Adrenal gland (tissue), 12 donors: ENCODE data around the gene LYRM7. TPM values are rescaled to one million over a fixed set of nuclear protein-coding genes. Genes with fewer than 3 reads are reported as not detected.

Experiments used
- DNase-seq, 7 donors: peaks; one replicate each; pipeline ENCODE4 v3.0.0-alpha.2; 2019 to 2020
- H3K27ac ChIP-seq, 5 donors: fragments of 200-600 bp; sonication (generic) in 4 of 5; 1 replicate in 3 of 5; 2 replicates in 2 of 5; pipeline versions ENCODE4 v1.5.1 to v1.8.0; 2016 to 2020; ENCODE audit warnings: mild to moderate bottlenecking in 1 of 5
- H3K27me3 ChIP-seq: fragments of 200-600 bp; 2 replicates; pipeline ENCODE4 v1.8.0; 2021
- H3K36me3 ChIP-seq, 2 donors: fragments of 200-600 bp; replicated peaks in 1 of 2; 1 replicate in 1 of 2; 2 replicates in 1 of 2; pipeline versions ENCODE4 v1.5.1 to v1.8.0; 2018 to 2022
- H3K4me1 ChIP-seq, 2 donors: fragments of 200-600 bp; replicated peaks in 1 of 2; 1 replicate in 1 of 2; 2 replicates in 1 of 2; pipeline versions ENCODE4 v1.5.1 to v1.8.0; 2018 to 2021
- H3K4me3 ChIP-seq, 4 donors: fragments of 200-600 bp; sonication (generic) in 3 of 4; one replicate each; pipeline ENCODE4 v1.5.1; 2016 to 2018
- H3K9me3 ChIP-seq, 3 donors: fragments of 200-600 bp; sonication (generic) in 1 of 3; replicated peaks in 1 of 3; 1 replicate in 2 of 3; 2 replicates in 1 of 3; pipeline versions ENCODE4 v1.5.1 to v1.8.0; 2016 to 2021
- POLR2A ChIP-seq, 2 donors: fragments of 450-650 bp; IDR thresholded peaks; one replicate each; pipeline ENCODE4 v1.6.1; 2017; ENCODE audit warnings: antibody characterized with exemption in 2 of 2, mild to moderate bottlenecking in 2 of 2, moderate library complexity in 1 of 2
- WGBS, 4 donors: extraction: QIAGEN DNeasy Blood & Tissue Kit in 2 of 4; methylation state at CpG; one replicate each; pipeline versions ENCODE4 v1.1.5 to v1.1.7; 2013 to 2017; 5-methylcytosine and 5-hydroxymethylcytosine counted together
- intact Hi-C, 2 donors: fragments of 100-400 bp; cut with DNase I; formaldehyde crosslinking; loops; one replicate each; pipeline versions ENCODE4 v1.14.1 to v1.15.0; 2022 to 2023
- polyA plus RNA-seq, 3 donors: library from polyadenylated mRNA; stranded (reverse); fragments of 200-250 nt in 2 of 3; fragments of 350-450 nt in 1 of 3; fragmentation: Illumina TruSeq in 1 of 3; extraction: RNeasy Lipid Tissue Mini Kit (QIAGEN cat#74804) in 1 of 3; gene quantifications; one replicate each; pipeline ENCODE4 v1.2.3, GENCODE V29; 2013 to 2014
- total RNA-seq, 9 donors: library from RNA; depleted of rRNA in 4 of 9; stranded (reverse); fragments of >200 nt in 4 of 9; fragments of 120-200 nt in 1 of 9; fragmentation: NEBNext Ultra II Directional in 1 of 9; extraction: Animal tissue kit (Norgen Biotek cat#: 25700) in 1 of 9; gene quantifications; one replicate each; pipeline versions ENCODE4 v1.1.0 to v1.2.4, GENCODE V29; 2013 to 2023
- TF ChIP-seq, protein P1 (sequence below), 6 experiments: fragments of 450-650 bp in 4 of 6; fragments of 200-600 bp in 2 of 6; sonication (generic) in 1 of 6; IDR thresholded peaks; 1 replicate in 5 of 6; 2 replicates in 1 of 6; pipeline versions ENCODE4 v1.5.1 to v1.8.0; 2016 to 2021; ENCODE audit warnings: antibody characterized with exemption in 6 of 6, mild to moderate bottlenecking in 2 of 6, moderate library complexity in 1 of 6
- donor health status: healthy with polysubstance abuse.
- donor health status: Bipolar disorder and iron deficiency.
- donor health status: DM: yes; HTN: yes; CAD: no.
- donor health status: DM: no; HTN: no; CAD: no.
- donor health status: DM: no; HTN: no; CAD: no.
- donor health status: DM: yes; HTN: yes; CAD: no.

Gene LYRM7
- total and polyA plus RNA-seq, 12 donors = 2.0 to 14.5 (median 10.6) TPM

DNA sequence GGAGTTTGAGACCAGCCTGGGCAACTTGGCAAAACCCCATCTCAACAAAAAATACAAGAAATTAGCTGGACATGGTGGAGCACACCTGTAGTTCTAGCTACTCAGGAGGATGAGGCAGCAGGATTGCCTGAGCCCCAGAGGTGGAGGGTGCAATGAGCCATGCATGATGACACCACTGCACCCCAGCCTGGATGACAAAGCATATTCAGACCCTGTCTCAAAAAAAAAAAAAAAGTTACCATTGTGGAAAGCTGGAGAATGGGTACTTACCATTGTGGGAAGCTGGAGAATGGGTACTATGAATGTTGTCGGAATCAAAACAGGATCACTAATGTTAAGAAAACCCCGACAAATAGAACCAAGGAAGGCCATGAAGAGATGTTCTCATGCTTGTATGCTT is 31.4 kb upstream of the LYRM7 start:
- intact Hi-C loops = no loop called here
- TF ChIP-seq, protein P1, sequence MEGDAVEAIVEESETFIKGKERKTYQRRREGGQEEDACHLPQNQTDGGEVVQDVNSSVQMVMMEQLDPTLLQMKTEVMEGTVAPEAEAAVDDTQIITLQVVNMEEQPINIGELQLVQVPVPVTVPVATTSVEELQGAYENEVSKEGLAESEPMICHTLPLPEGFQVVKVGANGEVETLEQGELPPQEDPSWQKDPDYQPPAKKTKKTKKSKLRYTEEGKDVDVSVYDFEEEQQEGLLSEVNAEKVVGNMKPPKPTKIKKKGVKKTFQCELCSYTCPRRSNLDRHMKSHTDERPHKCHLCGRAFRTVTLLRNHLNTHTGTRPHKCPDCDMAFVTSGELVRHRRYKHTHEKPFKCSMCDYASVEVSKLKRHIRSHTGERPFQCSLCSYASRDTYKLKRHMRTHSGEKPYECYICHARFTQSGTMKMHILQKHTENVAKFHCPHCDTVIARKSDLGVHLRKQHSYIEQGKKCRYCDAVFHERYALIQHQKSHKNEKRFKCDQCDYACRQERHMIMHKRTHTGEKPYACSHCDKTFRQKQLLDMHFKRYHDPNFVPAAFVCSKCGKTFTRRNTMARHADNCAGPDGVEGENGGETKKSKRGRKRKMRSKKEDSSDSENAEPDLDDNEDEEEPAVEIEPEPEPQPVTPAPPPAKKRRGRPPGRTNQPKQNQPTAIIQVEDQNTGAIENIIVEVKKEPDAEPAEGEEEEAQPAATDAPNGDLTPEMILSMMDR (IDR thresholded peaks at IDR 0.05) = no peak
- no peak for TF ChIP-seq POLR2A (IDR thresholded peaks at IDR 0.05)
- Histone ChIP-seq H3K27me3 (peaks cover 4% of the 10 kb centered on the region), H3K36me3 (no peaks in the 10 kb centered on the region), H3K27ac (no peak overlapping the region), H3K4me1 (no peaks in the 10 kb centered on the region), H3K9me3 (no peaks in the 10 kb centered on the region), H3K4me3 (no peak overlapping the region)
- 87 to 98% (median 93%) methylated on average over 2 of the region's 2 CpGs for WGBS, 4 donors
- DNase-seq = no peak

GRCh38 chr5:131142970-131143617 is 27.6 kb upstream of the LYRM7 start:
- Histone ChIP-seq H3K36me3 (no peaks in the 10 kb centered on the region), H3K4me1 (no peaks in the 10 kb centered on the region), H3K27me3 (peaks cover 4% of the 10 kb centered on the region), H3K9me3 (no peaks in the 10 kb centered on the region), H3K27ac (no peak overlapping the region), H3K4me3 (no peak overlapping the region)
- WGBS, 4 donors = 43 to 56% (median 54%) methylated on average over 3 of the region's 3 CpGs
- TF ChIP-seq POLR2A (IDR thresholded peaks at IDR 0.05) = no peak
- TF ChIP-seq, protein P1 (IDR thresholded peaks at IDR 0.05) = no peak
- intact Hi-C loops = no loop called here
- no peak for DNase-seq

DNA sequence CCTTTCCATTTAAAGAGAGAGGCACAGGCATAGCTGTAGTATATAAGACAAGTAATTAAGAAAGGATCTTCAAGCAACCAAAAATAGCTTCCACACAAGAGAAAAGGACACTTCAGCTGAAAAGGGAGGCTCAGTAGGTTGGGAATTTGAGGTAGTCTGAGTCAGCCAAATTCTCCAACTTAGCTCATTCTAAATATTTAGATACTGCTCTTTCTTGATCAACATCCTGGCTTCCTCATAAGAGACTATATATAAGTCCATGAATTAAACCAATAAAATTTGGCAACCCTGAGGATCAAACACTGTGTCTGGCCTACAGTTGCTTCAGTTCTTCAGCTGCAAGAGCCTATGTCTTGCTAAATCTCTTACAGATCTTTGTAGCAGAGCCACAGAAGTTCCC is 23.5 kb upstream of the LYRM7 start:
- no peaks in the 10 kb centered on the region for H3K27me3 ChIP-seq
- H3K36me3 ChIP-seq = no peaks in the 10 kb centered on the region
- no peak for DNase-seq
- TF ChIP-seq, protein P1 (IDR thresholded peaks at IDR 0.05) = no peak
- TF ChIP-seq POLR2A (IDR thresholded peaks at IDR 0.05) = no peak
- H3K4me1 ChIP-seq = no peaks in the 10 kb centered on the region
- intact Hi-C loops = no loop called here
- H3K27ac ChIP-seq = no peak overlapping the region
- no peak overlapping the region for H3K4me3 ChIP-seq
- H3K9me3 ChIP-seq = no peaks in the 10 kb centered on the region

DNA sequence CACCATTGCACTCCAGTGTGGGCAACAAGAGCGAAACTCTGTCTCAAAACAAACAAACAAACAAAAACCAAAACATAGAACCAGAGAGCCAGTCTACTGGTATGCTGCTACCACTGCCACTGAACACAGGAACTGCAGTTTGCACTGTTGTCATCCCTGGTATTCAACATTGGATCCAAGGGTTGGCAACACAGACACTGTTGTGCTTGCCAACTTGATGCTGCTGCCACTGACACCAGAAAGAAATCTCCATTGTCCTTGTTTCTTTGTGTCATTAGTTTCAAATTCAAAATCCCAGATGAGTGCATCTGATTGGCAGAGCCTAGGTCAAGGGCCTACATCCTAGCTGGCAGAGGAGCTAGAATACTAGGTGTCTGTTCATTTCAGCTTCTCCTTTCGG is 21.9 kb upstream of the LYRM7 start:
- TF ChIP-seq, protein P1 (IDR thresholded peaks at IDR 0.05) = no peak
- no peak for TF ChIP-seq POLR2A (IDR thresholded peaks at IDR 0.05)
- WGBS, 4 donors = 89 to 98% (median 94%) methylated on average over 2 of the region's 2 CpGs
- H3K9me3 ChIP-seq = no peaks in the 10 kb centered on the region
- no peaks in the 10 kb centered on the region for H3K27me3 ChIP-seq
- H3K4me1 ChIP-seq = no peaks in the 10 kb centered on the region
- no peak for DNase-seq
- no peak overlapping the region for H3K4me3 ChIP-seq
- H3K27ac ChIP-seq = no peak overlapping the region
- intact Hi-C loops = no loop called here
- no peaks in the 10 kb centered on the region for H3K36me3 ChIP-seq
